ENCODE results near the gene GBGT1. TPM values are rescaled to one million over a fixed set of nuclear protein-coding genes. Genes with fewer than 3 reads are reported as not detected.

GBGT1 gene
- total RNA-seq, 1 donor from 2014 or later = 1.3 TPM

DNA sequence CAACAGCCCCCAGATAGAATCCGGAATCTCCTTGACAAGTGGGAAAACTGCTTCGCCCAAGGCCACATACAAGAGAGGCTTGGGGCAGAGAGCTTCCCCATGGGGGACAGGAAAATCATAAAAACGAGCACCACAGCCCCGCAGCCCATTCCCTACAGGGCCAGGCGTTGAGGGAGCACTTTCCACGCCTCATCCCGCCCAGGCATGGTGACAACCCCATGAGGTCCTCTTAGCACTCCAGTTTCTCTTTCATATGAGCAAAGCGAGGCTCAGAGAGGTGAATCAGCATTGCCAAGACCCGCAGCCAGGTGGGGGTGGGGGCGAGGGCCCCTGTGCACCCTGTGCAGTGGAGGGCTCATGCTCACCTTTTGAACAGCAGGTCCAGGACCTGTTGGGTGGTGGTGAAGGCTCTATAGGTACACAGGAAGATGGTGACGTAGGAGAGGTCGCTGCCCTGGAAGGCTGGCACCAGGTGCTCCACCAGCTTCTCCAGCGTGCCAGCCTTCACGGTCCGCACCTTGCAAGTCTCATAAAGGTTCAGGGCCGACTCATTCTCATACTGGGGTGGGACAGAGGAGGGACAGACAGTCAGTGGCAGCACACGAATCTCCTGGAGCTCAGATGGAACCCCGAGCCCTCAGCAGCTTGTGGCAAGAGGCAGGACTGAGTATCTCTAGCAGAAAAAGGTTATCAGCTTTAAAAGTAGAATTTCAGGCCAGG is 53.6 kb downstream of the GBGT1 start:
- no peaks in the 10 kb centered on the region for H3K36me3 Mint-ChIP-seq (ENCODE audit: unreplicated experiment)
- H3K4me3 Mint-ChIP-seq (ENCODE audit: unreplicated experiment) = no peak overlapping the region
- H3K27me3 Mint-ChIP-seq (ENCODE audit: unreplicated experiment) = peaks cover 28% of the 10 kb centered on the region
- peaks cover 21% of the 10 kb centered on the region for H3K9me3 Mint-ChIP-seq (ENCODE audit: unreplicated experiment)
- TF ChIP-seq, protein P1, sequence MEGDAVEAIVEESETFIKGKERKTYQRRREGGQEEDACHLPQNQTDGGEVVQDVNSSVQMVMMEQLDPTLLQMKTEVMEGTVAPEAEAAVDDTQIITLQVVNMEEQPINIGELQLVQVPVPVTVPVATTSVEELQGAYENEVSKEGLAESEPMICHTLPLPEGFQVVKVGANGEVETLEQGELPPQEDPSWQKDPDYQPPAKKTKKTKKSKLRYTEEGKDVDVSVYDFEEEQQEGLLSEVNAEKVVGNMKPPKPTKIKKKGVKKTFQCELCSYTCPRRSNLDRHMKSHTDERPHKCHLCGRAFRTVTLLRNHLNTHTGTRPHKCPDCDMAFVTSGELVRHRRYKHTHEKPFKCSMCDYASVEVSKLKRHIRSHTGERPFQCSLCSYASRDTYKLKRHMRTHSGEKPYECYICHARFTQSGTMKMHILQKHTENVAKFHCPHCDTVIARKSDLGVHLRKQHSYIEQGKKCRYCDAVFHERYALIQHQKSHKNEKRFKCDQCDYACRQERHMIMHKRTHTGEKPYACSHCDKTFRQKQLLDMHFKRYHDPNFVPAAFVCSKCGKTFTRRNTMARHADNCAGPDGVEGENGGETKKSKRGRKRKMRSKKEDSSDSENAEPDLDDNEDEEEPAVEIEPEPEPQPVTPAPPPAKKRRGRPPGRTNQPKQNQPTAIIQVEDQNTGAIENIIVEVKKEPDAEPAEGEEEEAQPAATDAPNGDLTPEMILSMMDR (IDR thresholded peaks at IDR 0.05; ENCODE audit: partially characterized antibody, unreplicated experiment) = no peak
- DNase-seq = no peak
- peak overlapping the region; percentile 59 for H3K27ac Mint-ChIP-seq (ENCODE audit: unreplicated experiment)
- H3K4me1 Mint-ChIP-seq (ENCODE audit: low read depth, unreplicated experiment) = peaks cover 16% of the 10 kb centered on the region

DNA sequence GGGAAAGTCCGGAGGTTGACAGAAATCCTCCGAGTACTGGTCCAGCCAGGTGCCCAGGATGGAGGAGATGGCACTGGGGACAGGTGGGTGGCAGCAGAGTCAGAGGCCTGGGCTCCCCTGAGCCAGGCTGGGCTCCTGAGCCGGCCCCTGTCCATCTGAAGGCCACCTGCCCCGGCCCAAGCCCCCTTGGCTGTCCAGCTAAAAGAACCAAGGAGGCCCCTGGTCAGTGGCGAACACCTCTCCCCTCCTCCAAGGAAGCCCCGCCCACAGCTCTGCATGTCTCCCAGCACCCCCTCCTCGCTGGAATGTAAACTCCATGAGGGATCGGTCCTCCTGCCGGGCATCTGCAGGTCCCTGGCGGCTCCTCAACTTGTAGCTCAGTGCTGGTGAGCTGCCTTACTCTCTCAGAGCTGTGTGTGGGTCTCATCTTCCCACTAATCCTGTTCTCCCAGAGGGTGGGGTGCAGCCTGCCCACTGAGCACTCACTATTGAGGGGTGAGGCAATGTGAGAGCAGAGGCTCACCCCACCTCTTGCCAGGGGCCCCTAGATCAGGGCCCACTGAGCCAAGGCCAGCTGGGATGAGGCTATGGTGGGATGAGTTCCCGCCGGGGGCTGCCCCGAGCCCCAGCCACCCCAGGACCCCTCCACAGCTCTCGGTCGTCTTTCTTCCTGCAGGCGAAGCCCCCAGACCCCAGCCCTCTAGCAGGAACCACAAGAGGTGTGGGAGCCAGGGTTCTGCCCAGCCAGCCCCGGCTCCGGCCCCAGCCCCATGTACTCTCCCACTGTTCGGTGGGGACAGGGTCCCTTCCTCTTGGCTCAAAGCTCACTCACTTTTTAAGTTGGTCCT is 54.7 kb downstream of the GBGT1 start:
- peaks cover 23% of the 10 kb centered on the region for H3K27me3 Mint-ChIP-seq (ENCODE audit: unreplicated experiment)
- TF ChIP-seq, protein P1 (IDR thresholded peaks at IDR 0.05; ENCODE audit: partially characterized antibody, unreplicated experiment) = no peak
- H3K27ac Mint-ChIP-seq (ENCODE audit: unreplicated experiment) = peak overlapping the region; percentile 66
- peaks cover 19% of the 10 kb centered on the region for H3K9me3 Mint-ChIP-seq (ENCODE audit: unreplicated experiment)
- no peak for DNase-seq
- H3K4me3 Mint-ChIP-seq (ENCODE audit: unreplicated experiment) = no peak overlapping the region
- peaks cover 14% of the 10 kb centered on the region for H3K4me1 Mint-ChIP-seq (ENCODE audit: low read depth, unreplicated experiment)
- H3K36me3 Mint-ChIP-seq (ENCODE audit: unreplicated experiment) = no peaks in the 10 kb centered on the region

DNA sequence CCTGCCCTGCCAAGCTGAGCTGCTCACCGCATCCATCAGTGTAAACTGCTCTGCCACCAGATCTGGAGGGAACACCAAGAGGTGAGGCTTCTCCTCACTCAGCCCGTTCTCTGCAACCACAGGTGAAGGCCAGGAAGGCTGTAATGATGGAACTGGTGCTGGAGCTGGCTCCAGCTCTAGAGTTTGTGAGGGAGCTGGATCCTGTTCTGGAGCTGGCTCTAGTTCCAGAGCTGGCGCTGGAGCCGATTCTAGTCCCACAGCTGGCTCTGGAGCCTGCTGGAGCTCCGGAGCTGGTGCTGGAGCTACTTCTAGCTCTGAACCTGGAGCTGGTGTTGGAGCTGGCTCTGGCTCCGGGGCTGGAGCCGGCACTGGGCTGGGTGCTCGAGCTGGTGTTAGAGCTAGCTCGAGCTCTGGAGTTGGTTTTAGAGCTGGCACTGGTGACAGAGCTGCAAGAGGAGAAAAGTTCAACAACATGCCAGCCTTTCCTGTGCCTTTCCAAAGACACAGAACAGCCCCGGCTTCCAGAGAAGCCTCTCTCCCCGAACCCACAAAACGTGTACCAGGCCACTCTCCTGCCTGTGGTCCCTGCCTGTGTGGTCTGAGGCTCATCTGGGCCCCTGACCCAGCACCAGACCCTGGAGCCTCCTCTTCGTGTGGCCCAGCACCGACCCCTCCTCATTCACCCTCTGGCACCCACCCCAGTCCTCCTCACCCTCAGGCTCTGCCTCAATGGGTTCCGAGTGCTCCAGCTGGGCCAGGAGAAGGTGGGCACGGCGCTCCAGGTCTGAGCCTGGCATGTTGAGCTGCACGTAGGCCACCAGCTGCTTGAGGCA is 55.5 kb downstream of the GBGT1 start:
- Mint-ChIP-seq H3K27ac (ENCODE audit: unreplicated experiment) (peak overlapping the region; percentile 48), H3K9me3 (ENCODE audit: unreplicated experiment) (peaks cover 15% of the 10 kb centered on the region), H3K27me3 (ENCODE audit: unreplicated experiment) (peaks cover 17% of the 10 kb centered on the region), H3K36me3 (ENCODE audit: unreplicated experiment) (no peaks in the 10 kb centered on the region), H3K4me3 (ENCODE audit: unreplicated experiment) (no peak overlapping the region), H3K4me1 (ENCODE audit: low read depth, unreplicated experiment) (peaks cover 6% of the 10 kb centered on the region)
- DNase-seq = no peak
- TF ChIP-seq, protein P1 (IDR thresholded peaks at IDR 0.05; ENCODE audit: partially characterized antibody, unreplicated experiment) = no peak

DNA sequence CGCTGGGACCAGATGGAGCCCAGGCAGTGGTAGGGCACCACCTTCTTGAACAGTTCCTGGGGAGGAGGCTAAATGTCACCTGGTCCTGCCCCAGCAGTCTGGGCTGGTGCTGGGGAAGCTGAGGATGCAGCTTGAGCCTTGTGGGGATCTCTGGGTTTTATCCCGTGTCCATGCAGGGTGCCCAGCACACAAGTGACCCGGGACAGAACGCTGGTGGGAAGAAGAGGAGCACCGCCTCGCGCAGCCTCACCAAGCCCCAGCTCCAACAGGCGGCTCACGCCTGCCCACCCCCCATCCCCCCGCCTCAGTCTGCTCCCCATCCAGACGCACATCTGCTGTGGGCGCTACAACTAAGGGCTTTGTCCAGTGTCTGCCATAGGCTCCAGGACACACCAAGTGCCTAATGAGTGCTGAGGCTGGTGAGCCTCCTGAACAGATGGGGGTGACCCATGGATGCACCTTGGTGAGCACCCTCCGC is 56.4 kb downstream of the GBGT1 start:
- DNase-seq = peak; percentile 10
- TF ChIP-seq, protein P1 (IDR thresholded peaks at IDR 0.05; ENCODE audit: partially characterized antibody, unreplicated experiment) = no peak
- Mint-ChIP-seq H3K27ac (ENCODE audit: unreplicated experiment) (no peak overlapping the region), H3K36me3 (ENCODE audit: unreplicated experiment) (no peaks in the 10 kb centered on the region), H3K4me3 (ENCODE audit: unreplicated experiment) (no peak overlapping the region), H3K9me3 (ENCODE audit: unreplicated experiment) (peaks cover 15% of the 10 kb centered on the region), H3K27me3 (ENCODE audit: unreplicated experiment) (peaks cover 18% of the 10 kb centered on the region), H3K4me1 (ENCODE audit: low read depth, unreplicated experiment) (peaks cover 4% of the 10 kb centered on the region)

Measured in glutamatergic neuron (in vitro differentiated cells).